Spleen (tissue), 7 donors: ENCODE data around the gene NR3C1.

Experiments used
- POLR2A ChIP-seq, 3 donors: fragments of 450-650 bp; IDR thresholded peaks; one replicate each; pipeline ENCODE4 v1.5.1; 2017; ENCODE audit warnings: antibody characterized with exemption in 3 of 3, mild to moderate bottlenecking in 1 of 3
- POLR2AphosphoS5 ChIP-seq, 3 donors: sonication (generic); formaldehyde crosslinking; IDR thresholded peaks; one replicate each; pipeline ENCODE4 v1.5.1; 2017; ENCODE audit warnings: antibody characterized with exemption in 3 of 3
- TF ChIP-seq, protein P1 (sequence below), 11 experiments: fragments of 200-600 bp in 7 of 11; fragments of 450-650 bp in 4 of 11; sonication (generic) in 4 of 11; IDR thresholded peaks in 8 of 11; conservative IDR thresholded peaks in 3 of 11; 1 replicate in 7 of 11; 2 replicates in 4 of 11; pipeline versions ENCODE4 v1.4.0 to v1.8.0; 2016 to 2021; ENCODE audit warnings: antibody characterized with exemption in 11 of 11, inconsistent platforms in 4 of 11, mild to moderate bottlenecking in 1 of 11
- donor health status: DM: no; HTN: no; CAD: no; lungs with moderate emphysema.
- donor health status: DM: no; HTN: no; CAD: no.
- donor health status: DM: no; HTN: no; CAD: no.

- TF ChIP-seq, protein P1, sequence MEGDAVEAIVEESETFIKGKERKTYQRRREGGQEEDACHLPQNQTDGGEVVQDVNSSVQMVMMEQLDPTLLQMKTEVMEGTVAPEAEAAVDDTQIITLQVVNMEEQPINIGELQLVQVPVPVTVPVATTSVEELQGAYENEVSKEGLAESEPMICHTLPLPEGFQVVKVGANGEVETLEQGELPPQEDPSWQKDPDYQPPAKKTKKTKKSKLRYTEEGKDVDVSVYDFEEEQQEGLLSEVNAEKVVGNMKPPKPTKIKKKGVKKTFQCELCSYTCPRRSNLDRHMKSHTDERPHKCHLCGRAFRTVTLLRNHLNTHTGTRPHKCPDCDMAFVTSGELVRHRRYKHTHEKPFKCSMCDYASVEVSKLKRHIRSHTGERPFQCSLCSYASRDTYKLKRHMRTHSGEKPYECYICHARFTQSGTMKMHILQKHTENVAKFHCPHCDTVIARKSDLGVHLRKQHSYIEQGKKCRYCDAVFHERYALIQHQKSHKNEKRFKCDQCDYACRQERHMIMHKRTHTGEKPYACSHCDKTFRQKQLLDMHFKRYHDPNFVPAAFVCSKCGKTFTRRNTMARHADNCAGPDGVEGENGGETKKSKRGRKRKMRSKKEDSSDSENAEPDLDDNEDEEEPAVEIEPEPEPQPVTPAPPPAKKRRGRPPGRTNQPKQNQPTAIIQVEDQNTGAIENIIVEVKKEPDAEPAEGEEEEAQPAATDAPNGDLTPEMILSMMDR (IDR thresholded peaks at IDR 0.05 in 8 of 11, conservative IDR thresholded peaks at IDR 0.05 in 3 of 11), result no peak
- TF ChIP-seq POLR2AphosphoS5 (IDR thresholded peaks at IDR 0.05) (no peak), POLR2A (IDR thresholded peaks at IDR 0.05) (no peak)
Observed at GRCh38 chr5:143428738-143429420, 25.4 kb upstream of the NR3C1 start.
